ENCODE data around the gene KCNS1. TPM values are rescaled to one million over a fixed set of nuclear protein-coding genes. Genes with fewer than 3 reads are reported as not detected.

The KCNS1 gene
- total RNA-seq, 2 experiments from 2014 or later: not detected

- H3K9me3 ChIP-seq (ENCODE audit: low read length): no peaks in the 10 kb centered on the region
- no peak for DNase-seq (ENCODE audit: low spot score)
- BruUV-seq (replicated peaks): no TSS peak
- no peaks in the 10 kb centered on the region for H3K9me2 ChIP-seq (ENCODE audit: insufficient read depth, low read length)
- TF ChIP-seq, protein P1, sequence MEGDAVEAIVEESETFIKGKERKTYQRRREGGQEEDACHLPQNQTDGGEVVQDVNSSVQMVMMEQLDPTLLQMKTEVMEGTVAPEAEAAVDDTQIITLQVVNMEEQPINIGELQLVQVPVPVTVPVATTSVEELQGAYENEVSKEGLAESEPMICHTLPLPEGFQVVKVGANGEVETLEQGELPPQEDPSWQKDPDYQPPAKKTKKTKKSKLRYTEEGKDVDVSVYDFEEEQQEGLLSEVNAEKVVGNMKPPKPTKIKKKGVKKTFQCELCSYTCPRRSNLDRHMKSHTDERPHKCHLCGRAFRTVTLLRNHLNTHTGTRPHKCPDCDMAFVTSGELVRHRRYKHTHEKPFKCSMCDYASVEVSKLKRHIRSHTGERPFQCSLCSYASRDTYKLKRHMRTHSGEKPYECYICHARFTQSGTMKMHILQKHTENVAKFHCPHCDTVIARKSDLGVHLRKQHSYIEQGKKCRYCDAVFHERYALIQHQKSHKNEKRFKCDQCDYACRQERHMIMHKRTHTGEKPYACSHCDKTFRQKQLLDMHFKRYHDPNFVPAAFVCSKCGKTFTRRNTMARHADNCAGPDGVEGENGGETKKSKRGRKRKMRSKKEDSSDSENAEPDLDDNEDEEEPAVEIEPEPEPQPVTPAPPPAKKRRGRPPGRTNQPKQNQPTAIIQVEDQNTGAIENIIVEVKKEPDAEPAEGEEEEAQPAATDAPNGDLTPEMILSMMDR (conservative IDR thresholded peaks at IDR 0.05; ENCODE audit: low read length): no peak
- TF ChIP-seq EZH2phosphoT487 (IDR thresholded peaks at IDR 0.05; ENCODE audit: borderline replicate concordance, low read depth, low read length): no peak
- ChIA-PET CTCF (ENCODE audit: unreplicated experiment) (no interaction called here), POLR2A (interaction anchor here (1.0 kb wide), 1 partner anchor 43 kb away, joined by 3 read pairs; no protein-coding TSS in a partner anchor)
- H3K27ac ChIP-seq (ENCODE audit: low read depth, low read length, poor library complexity, severe bottlenecking): no peak overlapping the region
- H3K36me3 ChIP-seq (ENCODE audit: insufficient read depth, low read length): no peaks in the 10 kb centered on the region
- H4K20me1 ChIP-seq (ENCODE audit: insufficient read depth, low read length): no peaks in the 10 kb centered on the region
- H3K4me3 ChIP-seq (ENCODE audit: low read depth, low read length, poor library complexity, severe bottlenecking): no peak overlapping the region
- H3K79me2 ChIP-seq (ENCODE audit: insufficient read depth, low read depth, low read length): no peaks in the 10 kb centered on the region
- intact Hi-C loops (cut with micrococcal nuclease; ENCODE audit: unreplicated experiment): no loop called here
- no peaks in the 10 kb centered on the region for H3K4me1 ChIP-seq (ENCODE audit: insufficient read depth, low read length, poor library complexity, severe bottlenecking)
- H2AFZ ChIP-seq (ENCODE audit: low read length): no peak overlapping the region
- H3K4me2 ChIP-seq (ENCODE audit: low read length): no peak overlapping the region
Observed at GRCh38 chr20:45115386-45115774, 14.5 kb upstream of the KCNS1 start.

GRCh38 chr20:45114465-45115385 is 13.8 kb upstream of the KCNS1 start, which contains the start of gene WFDC5:
TSS of gene WFDC5 (minus strand) at chr20:45115174. CDS start at chr20:45115083, 91 bp downstream.
- ChIA-PET CTCF (ENCODE audit: unreplicated experiment) (interaction anchor here (1.0 kb wide), 1 partner anchor 10 kb away, joined by 4 read pairs; no protein-coding TSS in a partner anchor), POLR2A (interaction anchor here (1.0 kb wide), 1 partner anchor 42 kb away, joined by 3 read pairs; no protein-coding TSS in a partner anchor)
- H3K4me1 ChIP-seq (ENCODE audit: insufficient read depth, low read length, poor library complexity, severe bottlenecking): no peaks in the 10 kb centered on the region
- H3K36me3 ChIP-seq (ENCODE audit: insufficient read depth, low read length): no peaks in the 10 kb centered on the region
- no peak within 1 kb of the TSS for H3K4me2 ChIP-seq (ENCODE audit: low read length)
- H4K20me1 ChIP-seq (ENCODE audit: insufficient read depth, low read length): no peaks in the 10 kb centered on the region
- TF ChIP-seq EZH2phosphoT487 (IDR thresholded peaks at IDR 0.05; ENCODE audit: borderline replicate concordance, low read depth, low read length): no peak
- TF ChIP-seq, protein P1 (conservative IDR thresholded peaks at IDR 0.05; ENCODE audit: low read length): no peak
- H3K79me2 ChIP-seq (ENCODE audit: insufficient read depth, low read depth, low read length): no peaks in the 10 kb centered on the region
- no peak for DNase-seq (ENCODE audit: low spot score)
- no peaks in the 10 kb centered on the region for H3K9me3 ChIP-seq (ENCODE audit: low read length)
- no peak within 1 kb of the TSS for H2AFZ ChIP-seq (ENCODE audit: low read length)
- no TSS peak for BruUV-seq (replicated peaks)
- no peak within 1 kb of the TSS for H3K27ac ChIP-seq (ENCODE audit: low read depth, low read length, poor library complexity, severe bottlenecking)
- no peaks in the 10 kb centered on the region for H3K9me2 ChIP-seq (ENCODE audit: insufficient read depth, low read length)
- intact Hi-C loops (cut with micrococcal nuclease; ENCODE audit: unreplicated experiment): no loop called here
- no peak within 1 kb of the TSS for H3K4me3 ChIP-seq (ENCODE audit: low read depth, low read length, poor library complexity, severe bottlenecking)

DNA sequence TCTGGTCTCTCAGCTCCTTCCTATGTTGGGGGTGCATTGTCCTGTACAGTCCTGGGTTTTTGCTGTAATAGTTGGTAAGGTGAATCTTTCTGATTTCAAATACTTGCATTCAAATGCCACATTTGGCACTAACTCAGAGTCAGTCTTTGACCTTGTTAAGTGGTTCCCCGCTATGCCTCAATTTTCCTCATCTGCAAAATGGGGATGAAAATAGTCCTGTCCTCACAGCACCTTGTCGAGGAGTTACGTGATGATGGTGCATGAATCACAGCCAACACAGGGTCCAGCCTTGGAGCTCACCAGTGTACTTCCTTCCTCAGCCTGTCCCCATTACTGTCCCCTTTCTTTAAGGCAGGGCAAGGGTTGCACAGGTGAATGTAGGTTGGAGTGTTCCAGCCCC is 12.9 kb upstream of the KCNS1 start:
- intact Hi-C loops (cut with micrococcal nuclease; ENCODE audit: unreplicated experiment): no loop called here
- Histone ChIP-seq H3K27ac (ENCODE audit: low read depth, low read length, poor library complexity, severe bottlenecking) (no peak overlapping the region), H3K9me2 (ENCODE audit: insufficient read depth, low read length) (no peaks in the 10 kb centered on the region), H3K4me1 (ENCODE audit: insufficient read depth, low read length, poor library complexity, severe bottlenecking) (no peaks in the 10 kb centered on the region), H3K4me3 (ENCODE audit: low read depth, low read length, poor library complexity, severe bottlenecking) (no peak overlapping the region), H3K79me2 (ENCODE audit: insufficient read depth, low read depth, low read length) (no peaks in the 10 kb centered on the region), H2AFZ (ENCODE audit: low read length) (no peak overlapping the region), H3K4me2 (ENCODE audit: low read length) (no peak overlapping the region), H4K20me1 (ENCODE audit: insufficient read depth, low read length) (no peaks in the 10 kb centered on the region), H3K36me3 (ENCODE audit: insufficient read depth, low read length) (no peaks in the 10 kb centered on the region), H3K9me3 (ENCODE audit: low read length) (no peaks in the 10 kb centered on the region)
- POLR2A ChIA-PET: no interaction called here
- BruUV-seq (replicated peaks): no TSS peak
- TF ChIP-seq, protein P1 (conservative IDR thresholded peaks at IDR 0.05; ENCODE audit: low read length): no peak
- no peak for TF ChIP-seq EZH2phosphoT487 (IDR thresholded peaks at IDR 0.05; ENCODE audit: borderline replicate concordance, low read depth, low read length)
- CTCF ChIA-PET (ENCODE audit: unreplicated experiment): interaction anchor here (1.0 to 1.2 kb wide), 2 partner anchors 9 to 71 kb away, joined by 4 read pairs; no protein-coding TSS in a partner anchor
- no peak for DNase-seq (ENCODE audit: low spot score)
